NCI-H146 treated with DMSO at 0.1 percent for 48 hours (cell line): Measurements from ENCODE around the gene CDC14B.
"Not testable (repeated sequence)": the region's sequence is repeated elsewhere in the genome, so short reads cannot be mapped to it uniquely, and the experiment has no call there.

Experiments
- DNase-seq: peaks from one replicate; lab custom pipeline; 2025; ENCODE audit not compliant: unreplicated experiment; lab: John Stamatoyannopoulos, UW

CDC14B gene

GRCh38 chr9:96619491-96620180, at the start of gene CDC14B:
Gene CDC14B (minus strand): TSS chr9:96619843. CDS start chr9:96619378, 465 bp downstream.
- peak; percentile 39 for DNase-seq

DNA sequence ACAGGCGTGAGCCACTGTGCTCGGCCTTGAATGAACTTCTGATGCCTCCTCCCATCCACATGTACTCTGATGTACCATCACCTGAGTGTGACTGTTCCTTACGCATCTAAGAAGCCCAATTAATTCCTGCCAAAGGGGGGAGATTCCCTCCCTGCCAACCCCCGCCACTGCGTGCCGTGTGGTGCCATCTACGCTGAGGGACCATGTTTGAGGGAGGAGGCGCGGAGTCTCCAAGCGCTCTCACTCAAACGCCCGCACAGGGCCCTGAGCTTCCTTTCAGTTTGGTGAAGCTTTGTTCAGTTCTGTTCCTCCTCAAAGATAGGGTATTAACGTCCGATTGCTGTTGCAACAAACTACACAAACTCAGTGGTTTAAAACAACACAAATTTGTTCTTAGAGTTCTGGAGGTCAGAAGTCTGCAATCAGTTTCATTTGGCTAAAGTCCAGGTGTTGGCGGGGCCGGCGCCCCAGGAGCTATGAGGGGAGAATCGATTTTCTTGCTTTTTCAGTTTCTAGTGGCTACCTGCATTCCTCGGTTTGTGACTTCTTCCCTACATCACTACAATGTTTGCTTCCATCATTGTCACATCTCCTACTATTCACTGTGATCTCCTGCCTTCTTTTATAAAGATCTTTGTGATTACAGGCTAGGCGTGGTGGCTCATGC, 49.4 kb upstream of the CDC14B start:
- no peak for DNase-seq

GRCh38 chr9:96667363-96667728, 47.7 kb upstream of the CDC14B start:
- no peak for DNase-seq

GRCh38 chr9:96666653-96667362, 47.2 kb upstream of the CDC14B start:
- peak; percentile 15 for DNase-seq

GRCh38 chr9:96665789-96666188, 46.1 kb upstream of the CDC14B start:
- no peak for DNase-seq

- DNase-seq, result no peak
These were observed 44.0 kb upstream of the CDC14B start for GRCh38 chr9:96663506-96664120.

- DNase-seq, result no peak
These were observed 42.1 kb upstream of the CDC14B start for GRCh38 chr9:96661711-96662110.

- DNase-seq, result no peak
These were observed 41.1 kb upstream of the CDC14B start for GRCh38 chr9:96660692-96661248.

DNA sequence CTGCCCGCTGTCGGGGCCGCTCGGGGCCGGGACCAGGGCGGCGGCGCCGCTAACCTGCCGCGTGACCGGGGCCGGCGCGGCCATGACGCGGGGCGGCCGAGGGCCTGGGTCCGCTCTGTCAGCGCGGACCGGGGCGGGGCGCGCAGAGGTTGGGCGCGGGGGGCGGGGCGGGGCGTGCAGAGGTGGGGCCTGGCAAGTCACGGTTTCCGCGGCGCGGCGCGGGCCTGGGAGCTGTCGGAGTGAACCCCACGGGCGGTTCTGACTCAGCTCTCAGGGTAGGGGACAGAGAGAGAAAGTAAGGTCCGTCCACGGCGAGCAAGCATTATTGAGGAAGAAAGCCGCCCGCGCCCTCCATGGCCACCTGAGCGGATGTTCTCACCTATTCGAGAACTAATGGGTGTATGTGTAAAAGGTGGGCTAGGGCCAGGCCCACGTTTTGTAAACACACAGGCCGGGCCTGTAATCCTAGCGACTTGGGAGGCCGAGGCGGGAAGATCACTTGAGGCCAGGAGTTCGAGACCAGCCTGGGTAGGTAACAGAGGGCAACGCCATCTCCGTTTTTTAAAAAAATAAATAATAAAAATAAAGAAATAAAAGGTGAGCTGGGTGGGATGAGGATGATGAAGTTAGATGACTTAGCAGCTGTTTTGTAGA, 35.7 kb upstream of the CDC14B start, which contains the start of gene PRXL2C:
Gene PRXL2C, minus strand, starts transcription at position 120 of the 654 bp plus-strand sequence. Its CDS starts 36 bp downstream, at position 84.
- peak; percentile 18 for DNase-seq

DNA sequence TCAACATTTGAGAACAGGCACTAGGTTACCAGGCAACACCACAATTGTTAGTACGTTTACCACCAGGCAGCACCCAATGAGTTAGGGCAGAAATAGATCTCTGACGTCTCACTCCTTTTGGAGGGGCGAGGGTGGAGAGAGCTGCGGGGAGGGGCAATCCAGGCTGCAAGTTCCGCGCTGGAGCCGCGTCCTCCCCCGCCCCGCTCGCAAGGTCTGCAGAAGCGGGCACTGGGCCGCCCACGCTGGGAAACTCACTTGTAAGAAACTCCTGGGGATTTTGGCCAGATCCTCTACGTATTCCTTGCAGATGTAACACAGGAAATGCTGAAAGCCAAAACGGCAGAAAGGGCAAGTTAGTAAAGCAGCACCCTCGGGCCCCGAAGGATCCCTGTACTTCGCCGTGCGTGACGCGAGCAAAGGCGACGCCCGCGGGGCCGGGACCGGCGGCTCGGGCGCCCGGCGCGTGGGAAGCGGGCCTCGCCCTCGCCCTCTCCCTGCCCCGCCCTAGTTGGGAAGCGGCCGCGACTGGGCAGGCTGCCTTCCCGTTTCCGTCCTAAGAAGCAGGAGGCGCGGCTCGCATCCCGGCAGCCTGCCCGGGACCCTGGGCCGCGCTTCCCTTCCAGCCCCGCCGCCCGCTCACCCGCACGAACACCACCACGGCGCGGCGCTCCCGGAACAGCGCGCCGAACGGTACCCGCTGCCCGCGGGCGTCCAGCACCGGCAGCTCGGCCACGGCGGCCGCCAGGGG, 35.0 kb upstream of the CDC14B start:
- peak; percentile 30 for DNase-seq

DNA sequence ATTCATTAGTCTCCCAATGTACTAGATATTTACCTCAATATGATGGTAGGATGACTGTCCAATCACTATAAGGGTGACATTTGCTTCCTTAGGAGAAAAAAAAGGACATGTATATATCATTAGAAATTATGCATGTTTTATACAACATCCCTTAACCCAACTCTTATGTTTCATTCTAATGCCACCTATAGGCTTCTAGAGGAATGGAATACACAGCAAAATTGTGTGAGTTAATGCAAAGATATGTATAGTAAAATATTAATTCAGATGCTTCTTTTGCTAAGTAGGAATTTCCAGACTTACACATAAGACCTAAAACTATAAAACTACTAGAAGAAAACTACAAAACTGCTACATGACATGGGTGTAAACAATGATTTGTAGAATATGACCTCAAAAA, 32.0 kb upstream of the CDC14B start:
- peak; percentile 5 for DNase-seq

- DNase-seq, result no peak
These were observed 30.1 kb upstream of the CDC14B start for GRCh38 chr9:96649620-96650324.

- no peak for DNase-seq
These were observed 26.7 kb upstream of the CDC14B start for GRCh38 chr9:96646081-96646991.

DNA sequence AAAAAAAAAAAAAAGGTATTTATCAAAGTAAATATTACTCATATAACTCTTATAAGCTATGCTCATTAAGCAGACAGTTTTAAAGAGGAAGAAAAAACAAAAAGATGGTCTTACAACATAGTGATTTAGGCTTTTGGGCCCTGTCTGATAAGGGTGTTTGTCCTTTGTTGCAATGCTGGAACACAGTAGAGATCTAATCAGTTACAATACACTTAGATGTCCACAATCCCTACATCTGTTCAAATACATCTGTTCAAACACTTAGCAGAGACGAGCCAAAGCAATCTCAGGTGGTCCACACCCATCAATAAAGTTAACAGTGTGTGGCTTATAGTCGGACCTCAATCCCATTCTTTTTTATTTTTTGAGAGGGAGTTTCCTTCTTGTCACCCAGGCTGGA, 24.5 kb upstream of the CDC14B start:
- peak; percentile 81 for DNase-seq

- no peak for DNase-seq
These were observed 21.9 kb upstream of the CDC14B start for GRCh38 chr9:96641514-96641913.

GRCh38 chr9:96638606-96639364, 19.1 kb upstream of the CDC14B start:
- DNase-seq, result no peak

DNA sequence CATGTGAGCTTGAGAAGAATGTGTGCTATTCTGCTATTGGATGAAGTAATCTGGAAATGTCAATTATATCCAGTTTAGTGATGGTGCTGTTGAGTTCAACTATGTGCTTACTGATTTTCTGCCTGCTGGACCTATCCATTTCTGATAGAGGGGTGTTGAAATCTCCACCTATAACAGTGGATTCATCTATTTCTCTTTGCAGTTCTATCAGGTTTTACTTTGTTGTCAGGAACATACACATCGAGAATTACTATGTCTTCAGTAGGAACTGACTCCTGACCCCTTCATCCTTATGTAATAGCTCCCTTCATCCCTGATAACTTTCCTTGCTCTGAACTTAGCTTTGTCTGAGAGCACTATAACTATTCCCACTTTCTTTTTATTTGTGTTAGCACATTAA, 16.7 kb upstream of the CDC14B start:
- no peak for DNase-seq

- DNase-seq, result not testable (repeated sequence)
These were observed 13.9 kb upstream of the CDC14B start for GRCh38 chr9:96633579-96633978.
